OCI-LY7 (cell line): ENCODE results near the gene ASB18. TPM values are rescaled to one million over a fixed set of nuclear protein-coding genes. Genes with fewer than 3 reads are reported as not detected.

Experiments used
- BruUV-seq: library from RNA; stranded (reverse); fragments of 400-500 nt; replicated peaks from 2 replicates; lab custom pipeline; 2021; lab: Mats Ljungman, UMichigan
- CTCF ChIA-PET: fragments of 300-600 bp; sonication (Branson Sonifier 250); formaldehyde crosslinking; loops from one replicate; lab custom pipeline; 2022; ENCODE audit warnings: antibody characterized with exemption; ENCODE audit not compliant: unreplicated experiment; lab: Charles Lee
- POLR2A ChIA-PET: fragments of 300-600 bp; sonication (Branson Sonifier 250); formaldehyde crosslinking; loops from one replicate; lab custom pipeline; 2022; ENCODE audit warnings: antibody characterized with exemption; lab: Charles Lee
- DNase-seq: peaks from one replicate; pipeline ENCODE4 v3.0.0-alpha.2; 2015; ENCODE audit warnings: low spot score
- H2AFZ ChIP-seq: fragments of 200-600 bp; sonication (generic), shearing (Covaris generic); 2 replicates; pipeline ENCODE4 v1.6.1; 2014; ENCODE audit warnings: mild to moderate bottlenecking, antibody characterized with exemption, low read length, moderate library complexity
- H3K27ac ChIP-seq: fragments of 200-600 bp; sonication (generic); 2 replicates; pipeline ENCODE4 v1.5.1; 2014; ENCODE audit warnings: mixed run types, low read depth, mild to moderate bottlenecking, moderate library complexity, low read length, inconsistent platforms; ENCODE audit not compliant: poor library complexity, severe bottlenecking
- H3K36me3 ChIP-seq: fragments of 200-600 bp; sonication (generic); 2 replicates; pipeline ENCODE4 v1.6.1; 2014; ENCODE audit warnings: mild to moderate bottlenecking, antibody characterized with exemption, low read length, moderate library complexity, mixed read lengths; ENCODE audit not compliant: insufficient read depth
- H3K4me1 ChIP-seq: fragments of 200-600 bp; sonication (generic); 2 replicates; pipeline ENCODE4 v1.5.1; 2014; ENCODE audit warnings: mild to moderate bottlenecking, low read length; ENCODE audit not compliant: insufficient read depth, poor library complexity, severe bottlenecking
- H3K4me2 ChIP-seq: fragments of 200-600 bp; sonication (generic); 2 replicates; pipeline ENCODE4 v1.6.1; 2014; ENCODE audit warnings: mild to moderate bottlenecking, low read length
- H3K4me3 ChIP-seq: fragments of 200-600 bp; sonication (generic); 2 replicates; pipeline ENCODE4 v1.5.1; 2014; ENCODE audit warnings: mild to moderate bottlenecking, low read depth, low read length; ENCODE audit not compliant: poor library complexity, severe bottlenecking
- H3K79me2 ChIP-seq: fragments of 200-600 bp; sonication (generic); 2 replicates; pipeline ENCODE4 v1.6.1; 2016; ENCODE audit warnings: low read depth, mild to moderate bottlenecking, low read length, moderate library complexity, mixed read lengths; ENCODE audit not compliant: insufficient read depth
- H3K9me2 ChIP-seq: fragments of 200-600 bp; sonication (generic); 2 replicates; pipeline ENCODE4 v1.6.1; 2016; ENCODE audit warnings: mild to moderate bottlenecking, low read length, mixed read lengths; ENCODE audit not compliant: insufficient read depth
- H3K9me3 ChIP-seq: fragments of 200-600 bp; sonication (generic); 2 replicates; pipeline ENCODE4 v1.6.1; 2014; ENCODE audit warnings: mild to moderate bottlenecking, mixed run types, low read length, mixed read lengths
- H4K20me1 ChIP-seq: fragments of 200-600 bp; sonication (generic); 2 replicates; pipeline ENCODE4 v1.6.1; 2014; ENCODE audit warnings: mild to moderate bottlenecking, antibody characterized with exemption, low read length, moderate library complexity, mixed read lengths; ENCODE audit not compliant: insufficient read depth
- EZH2phosphoT487 ChIP-seq: fragments of 200-600 bp; sonication (generic); IDR thresholded peaks from 2 replicates; pipeline ENCODE4 v1.6.1; 2018; ENCODE audit warnings: low read depth, borderline replicate concordance, mild to moderate bottlenecking, mixed run types, antibody characterized with exemption, low read length, moderate library complexity, mixed read lengths
- intact Hi-C: fragments of 100-400 bp; cut with micrococcal nuclease; formaldehyde crosslinking; loops from one replicate; pipeline ENCODE4 v1.10.0; 2022; ENCODE audit not compliant: unreplicated experiment
- total RNA-seq, 2 experiments: library from RNA; depleted of rRNA in 1 of 2; stranded (reverse); fragments of >200 nt in 1 of 2; shearing (Covaris generic) in 1 of 2; gene quantifications; 2 replicates each; pipeline ENCODE4 v1.2.3, GENCODE V29; 2014 to 2022
- TF ChIP-seq, protein P1 (sequence below): fragments of 200-600 bp; sonication (generic); conservative IDR thresholded peaks from 2 replicates; pipeline ENCODE4 v1.5.1; 2014; ENCODE audit warnings: mild to moderate bottlenecking, antibody characterized with exemption, low read length, moderate library complexity, mixed read lengths

The ASB18 gene
- total RNA-seq, 2 experiments from 2014 or later, result not detected

DNA sequence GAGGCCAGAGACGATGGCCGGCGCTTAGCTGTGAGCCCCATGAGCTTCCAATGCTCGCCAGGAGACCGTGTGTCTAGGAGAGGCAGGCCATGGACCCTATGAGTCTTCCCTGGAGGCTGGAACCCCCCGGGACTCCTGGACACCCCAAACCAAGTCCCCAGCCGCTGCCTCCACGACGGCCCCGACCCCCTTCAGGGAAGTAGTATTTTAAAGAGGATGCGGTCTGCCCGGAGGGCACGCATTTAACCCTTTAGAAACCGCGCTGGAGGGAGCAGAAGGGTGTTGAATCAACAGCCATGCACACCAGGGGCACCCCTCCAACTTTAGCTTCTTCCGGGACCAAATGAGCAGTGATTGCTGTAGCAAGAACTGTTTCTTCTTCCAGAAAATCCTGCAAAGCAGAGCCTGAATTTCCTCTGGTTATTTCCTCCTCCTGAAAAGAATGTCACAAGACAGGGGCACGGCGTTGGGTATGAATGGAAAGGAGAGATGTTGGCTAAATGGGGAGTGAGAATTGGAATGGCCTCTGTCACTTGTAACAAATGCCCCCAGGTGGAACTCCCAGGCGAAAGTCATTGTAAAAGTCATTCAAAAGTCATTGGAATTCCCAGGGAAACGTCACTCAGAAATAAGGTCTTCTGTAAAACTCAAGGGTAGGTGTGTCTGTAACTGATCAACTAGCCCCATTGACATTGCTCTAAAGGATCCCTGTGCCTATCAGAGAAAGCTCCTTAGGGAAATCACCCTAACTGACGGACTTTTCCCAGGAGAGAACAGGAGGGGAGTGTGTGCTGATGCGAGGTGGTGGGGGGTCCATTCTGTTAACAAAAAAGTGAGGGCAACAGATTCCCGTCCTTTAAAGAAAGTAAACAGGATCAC is 90.2 kb downstream of the ASB18 start:
- ChIA-PET CTCF (no interaction called here), POLR2A (no interaction called here)
- DNase-seq, result no peak
- Histone ChIP-seq H4K20me1 (no peaks in the 10 kb centered on the region), H3K4me3 (no peak overlapping the region), H3K9me3 (no peaks in the 10 kb centered on the region), H3K27ac (no peak overlapping the region), H3K36me3 (no peaks in the 10 kb centered on the region), H3K4me1 (no peaks in the 10 kb centered on the region), H3K4me2 (no peak overlapping the region), H3K9me2 (no peaks in the 10 kb centered on the region), H3K79me2 (no peaks in the 10 kb centered on the region), H2AFZ (no peak overlapping the region)
- BruUV-seq, result no TSS peak
- intact Hi-C loops, result no loop called here
- TF ChIP-seq EZH2phosphoT487, result no peak

DNA sequence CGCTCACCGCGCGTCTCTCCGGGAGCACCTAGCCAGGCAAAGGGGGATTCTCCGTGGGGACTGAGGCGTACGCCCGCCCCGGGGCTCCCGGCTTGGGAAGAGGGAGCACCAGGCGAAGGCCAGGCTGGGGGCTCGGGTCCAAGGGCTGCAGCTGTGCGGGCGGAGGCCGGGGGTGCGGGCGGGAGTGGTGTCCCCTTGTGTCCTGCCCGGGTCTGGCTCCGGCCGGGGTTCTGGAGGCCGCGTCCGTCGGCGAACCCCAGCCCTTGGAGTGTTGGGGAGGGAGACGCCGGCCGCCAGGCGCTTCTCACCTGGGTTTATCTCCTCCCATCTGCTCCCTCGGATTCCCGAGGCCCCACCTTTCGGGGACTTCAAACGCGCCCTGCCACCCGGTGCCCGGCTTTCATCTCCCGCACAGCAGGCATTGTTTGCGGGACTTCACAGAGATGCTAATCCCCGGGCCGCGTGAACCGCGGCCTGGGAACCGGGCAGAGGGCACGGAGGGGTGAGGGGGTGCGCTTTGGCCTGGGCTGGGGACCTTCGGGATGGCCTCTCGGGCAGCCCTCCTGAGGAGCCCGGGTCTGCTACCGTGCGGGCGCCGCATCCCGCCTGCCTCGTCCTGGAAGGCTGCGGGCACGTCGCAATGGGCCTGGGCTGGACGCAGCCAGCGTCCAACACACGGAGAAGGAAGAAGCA is 91.0 kb downstream of the ASB18 start:
- H4K20me1 ChIP-seq, result no peaks in the 10 kb centered on the region
- no peak overlapping the region for H3K27ac ChIP-seq
- CTCF ChIA-PET, result no interaction called here
- no peaks in the 10 kb centered on the region for H3K79me2 ChIP-seq
- no peak for DNase-seq
- POLR2A ChIA-PET, result no interaction called here
- no peaks in the 10 kb centered on the region for H3K9me3 ChIP-seq
- no peaks in the 10 kb centered on the region for H3K9me2 ChIP-seq
- H3K4me1 ChIP-seq, result no peaks in the 10 kb centered on the region
- TF ChIP-seq, protein P1, sequence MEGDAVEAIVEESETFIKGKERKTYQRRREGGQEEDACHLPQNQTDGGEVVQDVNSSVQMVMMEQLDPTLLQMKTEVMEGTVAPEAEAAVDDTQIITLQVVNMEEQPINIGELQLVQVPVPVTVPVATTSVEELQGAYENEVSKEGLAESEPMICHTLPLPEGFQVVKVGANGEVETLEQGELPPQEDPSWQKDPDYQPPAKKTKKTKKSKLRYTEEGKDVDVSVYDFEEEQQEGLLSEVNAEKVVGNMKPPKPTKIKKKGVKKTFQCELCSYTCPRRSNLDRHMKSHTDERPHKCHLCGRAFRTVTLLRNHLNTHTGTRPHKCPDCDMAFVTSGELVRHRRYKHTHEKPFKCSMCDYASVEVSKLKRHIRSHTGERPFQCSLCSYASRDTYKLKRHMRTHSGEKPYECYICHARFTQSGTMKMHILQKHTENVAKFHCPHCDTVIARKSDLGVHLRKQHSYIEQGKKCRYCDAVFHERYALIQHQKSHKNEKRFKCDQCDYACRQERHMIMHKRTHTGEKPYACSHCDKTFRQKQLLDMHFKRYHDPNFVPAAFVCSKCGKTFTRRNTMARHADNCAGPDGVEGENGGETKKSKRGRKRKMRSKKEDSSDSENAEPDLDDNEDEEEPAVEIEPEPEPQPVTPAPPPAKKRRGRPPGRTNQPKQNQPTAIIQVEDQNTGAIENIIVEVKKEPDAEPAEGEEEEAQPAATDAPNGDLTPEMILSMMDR, result no peak
- TF ChIP-seq EZH2phosphoT487, result no peak
- intact Hi-C loops, result no loop called here
- no peak overlapping the region for H2AFZ ChIP-seq
- no peaks in the 10 kb centered on the region for H3K36me3 ChIP-seq
- no peak overlapping the region for H3K4me3 ChIP-seq
- H3K4me2 ChIP-seq, result no peak overlapping the region
- no TSS peak for BruUV-seq

DNA sequence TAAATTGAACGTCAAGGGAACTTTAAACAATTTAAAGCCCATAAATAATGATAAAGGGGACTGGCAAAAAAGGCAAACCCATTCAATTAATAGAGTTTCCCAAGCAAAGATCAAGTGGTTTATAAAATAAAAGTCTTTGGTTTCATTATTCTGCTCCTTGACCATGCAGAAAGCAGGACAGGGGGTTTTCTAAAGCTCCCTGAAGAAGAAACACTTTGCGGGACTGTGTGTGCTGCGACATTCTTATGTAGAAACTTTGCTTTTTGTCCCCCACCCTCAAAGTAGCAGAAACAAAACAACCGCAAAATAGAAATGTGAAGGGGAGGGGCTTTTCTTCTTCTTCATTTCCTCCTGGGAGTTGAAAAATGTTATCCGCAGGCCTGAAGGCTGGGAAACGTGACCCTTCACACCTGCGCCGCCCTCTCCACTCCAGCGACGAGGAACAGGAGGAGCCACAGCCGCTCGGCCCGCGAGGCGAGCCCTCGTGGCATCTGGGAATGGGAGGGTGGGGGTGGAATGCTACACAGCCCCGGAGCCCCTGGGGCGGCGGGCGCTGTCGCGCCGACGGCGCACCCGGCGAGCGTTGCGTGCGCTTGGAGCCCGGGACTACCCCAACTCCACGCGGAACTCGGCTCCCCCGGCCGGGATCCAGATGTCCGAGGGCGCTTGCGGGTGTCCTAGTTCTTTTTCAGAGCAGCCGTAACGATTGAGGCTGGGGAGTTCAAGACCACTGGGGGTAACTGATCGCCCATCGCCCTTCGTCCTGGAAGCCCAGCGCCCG is 91.8 kb downstream of the ASB18 start:
- Histone ChIP-seq H3K4me1 (no peaks in the 10 kb centered on the region), H3K9me2 (no peaks in the 10 kb centered on the region), H3K4me2 (no peak overlapping the region), H3K79me2 (no peaks in the 10 kb centered on the region), H3K36me3 (no peaks in the 10 kb centered on the region), H2AFZ (no peak overlapping the region), H3K27ac (no peak overlapping the region), H3K9me3 (no peaks in the 10 kb centered on the region), H3K4me3 (no peak overlapping the region), H4K20me1 (no peaks in the 10 kb centered on the region)
- intact Hi-C loops, result no loop called here
- ChIA-PET POLR2A (interaction anchor here (0.7 kb wide), 1 partner anchor 33 kb away, joined by 3 read pairs; no protein-coding TSS in a partner anchor), CTCF (interaction anchor here (0.6 kb wide), 1 partner anchor 18 kb away, joined by 3 read pairs; no protein-coding TSS in a partner anchor)
- BruUV-seq, result no TSS peak
- DNase-seq, result no peak
- TF ChIP-seq, protein P1, result no peak
- TF ChIP-seq EZH2phosphoT487, result no peak
